Right forelimb (tissue), 1 donor: ENCODE results near the gene RABGAP1L.
"Not testable (repeated sequence)": the region's sequence is repeated elsewhere in the genome, so short reads cannot be mapped to it uniquely, and the experiment has no call there.

ENCODE experiments used
- DNase-seq: peaks from one replicate; pipeline ENCODE4 v3.0.0-alpha.2; 2018

RABGAP1L gene

DNA sequence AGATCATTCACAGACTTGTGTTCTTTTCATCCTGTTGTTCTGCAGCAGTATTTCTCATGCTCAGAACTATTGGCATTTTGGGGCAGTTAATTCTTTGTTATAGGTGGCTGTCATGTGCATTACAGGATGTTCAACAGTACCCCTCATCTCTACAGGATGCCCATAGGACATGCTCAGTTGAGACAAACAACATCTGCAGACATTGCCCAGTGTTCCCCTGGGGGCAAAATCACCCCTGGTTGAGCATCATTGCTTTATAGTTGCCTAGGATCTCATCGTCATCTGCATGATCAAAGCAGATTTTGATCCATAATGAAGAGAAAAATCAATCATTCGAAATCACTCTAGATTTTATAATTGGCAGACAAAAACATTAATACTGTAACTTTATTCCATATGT, 617.9 kb downstream of the RABGAP1L start:
- no peak for DNase-seq

- DNase-seq = no peak
These were observed 626.2 kb downstream of the RABGAP1L start for GRCh38 chr1:174785510-174785909.

GRCh38 chr1:174786358-174786757, 627.0 kb downstream of the RABGAP1L start:
- no peak for DNase-seq

DNA sequence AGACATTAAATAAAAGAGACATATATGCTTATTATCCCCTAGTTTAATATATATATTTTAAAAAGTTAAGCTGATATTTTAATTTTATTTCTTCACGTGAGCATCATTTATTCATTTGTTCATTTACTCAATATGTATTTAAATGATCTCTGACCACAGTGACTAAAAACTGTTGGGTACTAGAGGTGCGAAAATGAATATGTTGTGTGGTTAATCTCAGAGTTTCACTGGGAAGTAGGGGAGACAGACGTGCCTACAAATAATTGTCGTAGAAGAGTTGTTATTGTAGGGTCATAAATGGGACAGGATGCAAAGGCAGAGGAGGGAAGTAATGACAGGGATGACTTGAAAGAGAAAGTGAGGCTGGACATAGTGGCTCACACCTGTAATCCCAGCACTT, 627.4 kb downstream of the RABGAP1L start:
- DNase-seq = no peak

DNA sequence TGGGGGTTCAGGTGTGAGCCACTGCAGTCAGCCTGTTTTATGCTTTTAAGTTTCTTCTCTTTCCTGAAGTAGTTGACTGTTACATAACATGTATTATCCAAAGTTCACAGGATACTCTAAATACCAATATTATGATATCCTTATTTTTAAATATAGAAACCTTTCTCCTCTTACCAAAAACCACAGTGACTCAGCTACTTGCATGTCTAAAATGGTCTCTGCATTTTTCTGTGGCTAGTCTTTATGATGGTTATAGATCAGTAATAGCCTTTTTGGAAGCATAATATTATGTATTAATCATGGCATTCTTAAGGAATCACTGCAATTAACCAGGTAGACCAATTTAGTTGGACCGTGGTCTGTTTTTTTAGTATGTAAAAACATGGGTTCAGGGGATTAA, 629.7 kb downstream of the RABGAP1L start:
- DNase-seq = no peak

DNA sequence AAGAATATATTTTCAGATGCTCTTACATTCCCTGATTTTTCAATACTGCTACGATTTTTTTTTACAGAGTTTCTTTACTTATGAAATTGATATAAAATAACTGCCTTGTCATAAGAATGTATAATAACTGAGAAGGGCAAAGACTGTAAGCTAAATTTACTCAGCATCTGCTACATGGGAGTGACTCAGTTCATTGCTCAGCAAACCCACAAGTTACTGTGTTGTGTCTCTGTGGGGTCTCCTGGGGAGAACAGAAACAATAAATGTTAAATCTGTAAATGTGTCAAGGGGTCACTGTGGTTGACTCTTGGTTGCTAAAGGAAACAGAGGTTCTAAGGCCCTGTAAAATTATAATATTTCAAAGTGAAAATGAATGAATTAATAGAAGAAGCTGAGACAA, 630.1 kb downstream of the RABGAP1L start:
- no peak for DNase-seq

- no peak for DNase-seq
These were observed 632.5 kb downstream of the RABGAP1L start for GRCh38 chr1:174791863-174792262.

- DNase-seq = no peak
These were observed 635.5 kb downstream of the RABGAP1L start for GRCh38 chr1:174794861-174795260.

DNA sequence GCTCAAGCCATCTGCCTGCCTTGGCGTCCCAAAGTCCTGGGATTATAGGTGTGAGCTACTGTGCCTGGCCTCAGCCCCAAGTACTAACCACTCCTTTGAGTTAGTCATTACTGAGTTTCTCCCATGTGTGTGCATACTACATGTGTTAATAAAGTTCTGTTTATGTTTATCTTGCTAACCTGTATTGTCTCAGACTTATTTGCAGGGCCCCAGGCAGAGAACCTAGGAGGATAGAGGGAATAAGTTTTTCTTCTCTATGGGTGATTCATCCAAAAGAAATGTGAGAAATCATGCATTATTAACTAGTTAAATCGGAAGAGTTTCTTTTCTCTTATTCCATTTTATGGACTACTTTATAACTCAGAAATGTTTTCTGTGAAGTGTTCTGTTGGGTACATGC, 636.5 kb downstream of the RABGAP1L start:
- DNase-seq = no peak

DNA sequence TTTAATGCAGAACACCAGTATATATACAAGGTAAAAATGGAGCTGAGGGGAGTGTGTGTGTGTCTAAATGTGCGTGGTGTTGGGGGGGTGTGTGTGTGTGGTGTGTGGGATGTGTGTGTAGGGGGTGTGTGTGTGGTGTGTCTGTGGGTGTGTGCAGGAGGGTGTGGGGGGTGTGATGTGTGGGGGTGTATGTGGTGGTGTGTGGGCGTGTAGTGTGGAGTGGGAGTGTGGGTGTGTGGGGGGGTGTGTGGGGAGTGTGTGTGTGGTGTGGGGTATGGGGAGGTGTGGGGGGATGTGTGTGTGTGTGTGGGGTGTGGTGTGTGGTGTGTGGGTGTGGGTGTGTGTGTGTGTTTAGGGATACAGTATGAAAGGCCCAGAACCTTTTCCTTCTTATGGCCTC, 638.1 kb downstream of the RABGAP1L start:
- no peak for DNase-seq

GRCh38 chr1:174799136-174799479, 639.8 kb downstream of the RABGAP1L start:
- DNase-seq = no peak

DNA sequence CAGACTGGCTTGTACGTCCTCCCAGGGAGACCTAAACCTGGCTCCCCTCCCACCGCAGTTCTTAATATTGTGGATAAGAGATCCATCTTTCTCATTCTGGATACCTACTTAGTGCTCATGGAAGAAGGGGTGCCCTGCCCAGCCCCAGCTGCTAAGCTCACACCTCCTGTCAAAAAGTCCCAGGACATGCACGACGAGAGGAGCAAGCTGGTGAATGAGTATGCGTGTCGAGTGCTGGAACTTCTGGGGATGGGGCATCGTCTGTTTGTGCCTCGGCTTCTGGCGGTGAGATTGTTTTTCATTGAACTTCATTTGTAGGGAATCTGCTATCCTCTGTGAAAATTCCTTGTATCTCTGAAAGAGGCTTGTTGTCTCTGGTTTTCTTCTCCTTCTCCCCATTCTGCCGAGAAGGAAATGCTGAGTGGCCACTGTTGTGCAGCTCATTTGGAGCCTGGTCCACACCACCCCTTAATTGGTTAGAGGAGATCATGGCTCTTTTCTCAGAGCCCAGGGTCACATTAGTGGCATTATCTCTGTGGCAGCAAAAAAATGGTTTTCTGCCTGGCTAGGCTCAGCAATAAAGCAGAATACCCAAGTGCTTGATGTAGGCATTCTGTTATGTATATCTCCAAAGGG, 641.0 kb downstream of the RABGAP1L start:
- peak; percentile 57 for DNase-seq

DNA sequence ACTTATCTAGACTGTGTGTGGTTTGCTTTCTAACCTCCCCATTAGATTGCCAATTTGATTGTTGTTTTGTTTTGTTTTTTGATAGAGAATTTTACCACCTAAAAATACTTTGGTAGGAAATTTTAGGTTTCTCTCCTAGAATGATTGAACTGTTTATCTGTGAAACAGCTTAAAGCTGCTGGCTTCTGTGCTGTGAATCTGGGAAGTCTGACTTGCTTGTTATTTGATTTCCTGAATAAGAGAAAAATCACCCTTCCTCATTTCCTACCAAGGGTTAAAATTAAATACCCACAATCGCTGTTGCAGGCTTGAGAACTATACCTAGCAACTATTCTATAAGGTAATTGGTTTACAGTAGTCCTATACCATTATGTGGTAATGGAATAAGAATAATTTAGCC, 641.6 kb downstream of the RABGAP1L start:
- no peak for DNase-seq

DNA sequence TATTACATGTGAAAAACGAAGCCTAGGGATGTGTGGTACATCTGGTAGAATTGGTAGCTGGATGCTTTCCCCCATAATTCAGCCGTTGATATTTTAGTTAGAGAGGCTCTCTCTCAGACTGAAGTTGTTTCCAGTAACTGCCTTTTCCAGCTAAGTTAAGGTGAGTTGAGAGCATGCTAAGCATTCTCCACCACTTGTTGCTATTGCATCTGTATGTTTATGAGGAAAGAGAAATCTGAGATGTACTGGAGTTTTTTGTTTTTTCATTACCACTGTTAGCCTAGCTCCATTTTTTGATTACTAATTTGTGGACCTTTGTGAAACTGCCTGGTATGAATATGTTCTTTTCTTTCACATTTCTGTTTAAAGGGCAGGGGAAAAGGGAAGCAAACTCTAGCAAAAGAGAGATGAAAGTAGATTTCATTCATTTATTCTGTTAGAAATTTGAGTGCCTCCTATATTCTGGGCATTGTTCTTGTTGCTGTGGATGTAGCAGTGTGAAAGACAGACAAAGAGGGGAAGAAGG, 650.5 kb downstream of the RABGAP1L start:
- DNase-seq = no peak

GRCh38 chr1:174812016-174812415, 652.7 kb downstream of the RABGAP1L start:
- no peak for DNase-seq

GRCh38 chr1:174812656-174813055, 653.3 kb downstream of the RABGAP1L start:
- DNase-seq = no peak

DNA sequence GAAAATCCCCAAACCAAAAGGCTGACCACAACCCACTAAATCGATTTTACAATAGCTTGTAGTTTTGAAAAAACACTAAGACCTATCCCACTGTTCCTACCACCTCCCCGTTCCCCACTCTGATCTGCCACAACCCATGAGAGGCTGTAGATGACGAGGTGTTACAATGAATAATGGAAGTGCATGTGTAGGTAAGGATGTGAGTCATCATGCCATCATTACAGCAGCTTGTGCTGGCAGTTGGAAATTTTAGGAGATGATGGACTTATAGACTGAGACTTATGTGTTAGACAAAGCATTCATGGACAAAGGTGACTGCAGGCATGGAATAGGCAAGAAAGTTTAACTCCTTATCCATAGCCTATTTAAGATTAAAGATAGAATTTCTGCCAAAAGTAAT, 655.7 kb downstream of the RABGAP1L start:
- DNase-seq = no peak

- DNase-seq = no peak
These were observed 656.2 kb downstream of the RABGAP1L start for GRCh38 chr1:174815474-174815908.

GRCh38 chr1:174816621-174817020, 657.3 kb downstream of the RABGAP1L start:
- DNase-seq = not testable (repeated sequence)

GRCh38 chr1:174818014-174818616, 658.8 kb downstream of the RABGAP1L start:
- DNase-seq = no peak

DNA sequence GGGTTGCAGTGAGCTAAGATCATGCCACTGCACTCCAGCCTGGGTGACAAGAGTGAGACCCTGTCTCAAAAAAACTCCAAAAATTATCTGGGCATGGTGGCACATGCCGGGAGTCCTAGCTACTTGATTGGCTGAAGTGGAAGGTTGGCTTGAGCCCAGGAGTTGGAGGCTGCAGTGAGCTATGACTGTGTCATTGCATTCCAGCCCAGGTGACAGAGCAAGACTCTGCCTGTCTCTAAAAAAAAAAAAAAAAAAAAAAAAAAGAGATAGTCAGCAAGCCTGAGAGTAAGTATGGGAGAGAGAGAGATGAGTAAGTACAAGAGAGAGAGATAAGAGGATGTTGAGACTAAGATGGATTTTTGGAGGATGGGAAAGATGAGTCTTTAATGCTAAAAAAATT, 659.6 kb downstream of the RABGAP1L start:
- DNase-seq = no peak

DNA sequence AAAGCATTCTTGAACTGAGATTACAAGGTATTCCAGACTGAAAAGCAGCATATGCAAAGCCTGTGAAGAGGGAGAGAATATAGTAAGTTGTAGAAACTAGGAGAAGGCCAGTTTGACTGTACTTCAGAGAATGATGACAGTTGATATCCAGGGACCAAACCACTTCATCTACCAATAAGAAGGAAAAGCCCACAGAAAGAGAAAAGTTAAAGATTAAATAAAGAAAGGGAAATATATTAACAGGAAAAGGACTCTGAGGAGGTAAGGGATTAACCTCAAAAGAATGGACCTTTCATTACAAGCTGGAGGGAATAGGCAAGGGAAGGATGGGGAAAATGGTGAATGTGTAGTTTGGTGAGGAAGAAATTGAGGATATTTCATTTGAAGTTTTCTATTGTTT, 660.3 kb downstream of the RABGAP1L start:
- no peak for DNase-seq

GRCh38 chr1:174825127-174825526, 665.8 kb downstream of the RABGAP1L start:
- DNase-seq = no peak

- no peak for DNase-seq
These were observed 666.5 kb downstream of the RABGAP1L start for GRCh38 chr1:174825806-174826205.

DNA sequence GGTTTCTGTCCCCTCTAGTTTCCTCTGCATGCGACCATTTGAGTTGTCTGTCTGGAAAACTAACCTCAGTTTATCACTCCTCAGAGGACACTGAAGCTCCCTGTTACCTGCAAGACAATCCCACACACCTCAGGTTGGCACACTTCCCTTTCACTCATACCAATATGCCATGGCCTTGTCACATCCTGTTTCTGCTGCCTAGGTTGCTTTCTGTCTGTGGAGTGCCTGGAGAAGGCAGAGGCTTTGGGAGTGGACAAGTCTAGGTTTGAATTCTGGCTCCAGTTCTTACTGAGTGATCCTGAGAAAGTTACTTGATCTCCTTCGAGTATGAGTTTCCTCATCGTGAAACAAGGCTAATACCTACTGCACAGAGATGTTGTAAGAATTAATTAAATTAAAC, 668.9 kb downstream of the RABGAP1L start:
- DNase-seq = no peak
